ENCODE data around the gene NEK10.
"Not testable (repeated sequence)": the region's sequence is repeated elsewhere in the genome, so short reads cannot be mapped to it uniquely, and the experiment has no call there.

NEK10 gene

GRCh38 chr3:27354588-27355203 is 14.5 kb downstream of the NEK10 start:
- DNase-seq (ENCODE audit: low read depth in 2 of 2, low spot score in 1 of 2): no peak

DNA sequence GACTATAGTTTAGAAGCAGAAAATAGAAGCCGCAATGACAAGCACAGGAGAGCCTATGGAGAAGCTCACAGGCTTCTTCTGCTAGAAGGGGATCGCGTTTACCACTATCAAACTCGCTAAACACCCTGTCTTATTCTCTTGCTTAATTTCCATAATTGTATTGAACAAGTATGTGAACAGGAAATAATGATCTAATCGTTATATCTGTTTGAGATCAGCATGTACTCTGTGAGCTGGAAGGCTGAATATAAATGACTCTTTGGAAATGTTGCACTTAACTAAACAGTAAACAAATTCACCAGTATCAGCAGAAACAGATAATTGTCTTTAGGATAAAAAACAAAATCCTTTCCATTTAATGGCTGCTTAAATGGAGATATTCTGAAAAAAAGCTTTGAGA is 15.0 kb downstream of the NEK10 start:
- DNase-seq (ENCODE audit: low read depth in 2 of 2, low spot score in 1 of 2): no peak

- DNase-seq (ENCODE audit: low read depth in 2 of 2, low spot score in 1 of 2): no peak
These were observed 16.0 kb downstream of the NEK10 start for GRCh38 chr3:27353221-27353620.

- DNase-seq (ENCODE audit: low read depth in 2 of 2, low spot score in 1 of 2): no peak
These were observed 17.1 kb downstream of the NEK10 start for GRCh38 chr3:27352047-27352446.

DNA sequence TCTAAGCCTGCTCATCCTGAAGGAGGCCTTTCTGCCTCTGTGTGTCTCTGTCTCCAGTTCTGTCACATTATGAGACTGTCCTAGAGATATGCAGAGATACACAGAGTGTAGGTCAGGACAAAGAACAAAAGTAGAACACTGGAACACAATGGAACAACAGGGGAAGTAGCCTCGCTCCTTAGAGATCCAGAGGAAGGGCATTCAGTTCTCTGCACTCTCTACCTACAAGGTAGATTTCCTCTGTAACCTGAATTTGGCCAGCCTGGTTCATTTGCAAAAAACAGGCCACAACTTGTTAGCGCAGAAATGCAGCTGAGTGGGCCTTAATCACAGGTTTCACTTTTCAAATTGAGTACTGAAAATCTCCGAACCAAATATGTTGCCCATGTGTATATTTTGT is 19.4 kb downstream of the NEK10 start:
- DNase-seq (ENCODE audit: low read depth in 2 of 2, low spot score in 1 of 2): no peak

DNA sequence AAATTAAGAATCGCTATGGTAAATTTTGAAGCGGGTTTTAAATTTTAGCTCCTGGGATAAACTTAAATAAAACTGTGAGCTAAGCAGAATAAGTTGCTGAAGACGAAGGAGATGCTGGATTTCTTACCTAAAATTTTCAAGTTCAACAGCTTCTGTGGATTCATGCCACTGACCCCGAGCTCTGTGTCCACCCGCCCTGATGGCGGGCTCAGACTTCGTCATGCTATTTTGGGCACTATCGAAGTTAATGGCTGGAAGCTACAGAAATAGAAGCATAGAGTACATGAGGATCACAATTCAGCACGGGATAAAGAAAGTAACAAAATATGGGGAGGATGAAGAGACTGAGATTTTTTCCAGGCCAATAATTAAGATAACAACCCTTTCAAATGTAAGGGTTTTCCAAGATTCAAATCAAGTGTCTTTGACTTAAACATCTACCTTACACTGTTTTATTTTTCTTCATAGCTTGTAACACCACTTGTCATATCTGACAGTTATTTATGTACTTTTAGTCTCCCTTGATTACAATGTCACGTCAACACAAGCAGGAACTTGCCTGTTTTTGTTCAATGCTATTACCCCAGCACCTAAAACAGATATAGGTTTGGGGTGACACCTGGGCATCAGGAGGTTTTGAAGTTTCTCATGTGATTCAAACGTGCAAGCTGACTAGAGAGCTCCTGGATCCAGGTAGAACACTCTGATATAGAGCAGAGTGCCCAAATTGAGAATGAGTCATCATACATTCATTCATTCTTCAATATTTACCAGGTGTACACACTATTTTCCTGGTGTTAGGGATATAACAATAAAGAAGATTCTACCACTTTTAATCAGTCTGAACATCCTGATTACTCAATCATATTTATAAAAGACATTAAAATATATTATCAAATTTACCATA is 23.0 kb downstream of the NEK10 start:
- DNase-seq (ENCODE audit: low read depth in 2 of 2, low spot score in 1 of 2): no peak

DNA sequence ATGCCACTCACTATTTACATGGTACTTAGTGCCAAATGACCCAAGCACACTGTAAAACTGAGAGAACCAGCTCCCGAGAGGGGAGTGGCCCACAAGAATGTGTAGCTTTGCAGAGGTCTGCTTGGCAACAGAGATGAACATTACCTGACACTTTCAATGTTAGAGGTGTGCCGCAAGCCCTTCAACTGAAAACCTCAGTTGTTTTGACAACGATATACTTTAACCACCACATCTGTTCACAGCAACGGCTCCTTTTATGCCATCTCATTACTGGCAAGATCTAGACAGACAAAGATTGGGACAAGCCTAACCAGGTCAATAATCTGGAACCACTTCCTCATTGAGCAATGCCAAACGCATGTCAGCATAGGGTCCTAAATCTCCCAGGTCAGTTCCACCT is 23.7 kb downstream of the NEK10 start:
- DNase-seq (ENCODE audit: low read depth in 2 of 2, low spot score in 1 of 2): no peak

GRCh38 chr3:27345045-27345444 is 24.1 kb downstream of the NEK10 start:
- no peak for DNase-seq (ENCODE audit: low read depth in 2 of 2, low spot score in 1 of 2)

DNA sequence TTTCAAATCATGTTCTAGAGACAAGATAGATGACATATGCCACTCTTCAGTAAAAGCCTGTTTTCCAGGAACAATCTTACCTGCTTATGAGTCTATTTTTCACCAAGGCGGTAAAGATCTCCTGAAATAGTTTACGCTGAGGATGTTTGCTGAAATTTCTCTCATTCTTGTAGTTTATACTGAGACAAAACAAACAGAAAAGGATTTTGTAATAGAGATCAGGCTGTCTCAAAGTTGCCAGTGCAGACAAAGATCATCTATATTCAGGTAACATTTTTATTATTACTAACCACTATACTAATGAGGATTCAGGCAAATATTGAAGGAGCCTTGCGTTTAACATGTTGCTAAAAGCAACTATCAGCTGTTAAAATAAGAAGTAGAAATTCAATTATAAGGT is 25.0 kb downstream of the NEK10 start:
- no peak for DNase-seq (ENCODE audit: low read depth in 2 of 2, low spot score in 1 of 2)

- no peak for DNase-seq (ENCODE audit: low read depth in 2 of 2, low spot score in 1 of 2)
These were observed 26.9 kb downstream of the NEK10 start for GRCh38 chr3:27342267-27342666.

- DNase-seq (ENCODE audit: low read depth in 2 of 2, low spot score in 1 of 2): no peak
These were observed 28.6 kb downstream of the NEK10 start for GRCh38 chr3:27340534-27340933.

- DNase-seq (ENCODE audit: low read depth in 2 of 2, low spot score in 1 of 2): no peak
These were observed 33.6 kb downstream of the NEK10 start for GRCh38 chr3:27335571-27335970.

DNA sequence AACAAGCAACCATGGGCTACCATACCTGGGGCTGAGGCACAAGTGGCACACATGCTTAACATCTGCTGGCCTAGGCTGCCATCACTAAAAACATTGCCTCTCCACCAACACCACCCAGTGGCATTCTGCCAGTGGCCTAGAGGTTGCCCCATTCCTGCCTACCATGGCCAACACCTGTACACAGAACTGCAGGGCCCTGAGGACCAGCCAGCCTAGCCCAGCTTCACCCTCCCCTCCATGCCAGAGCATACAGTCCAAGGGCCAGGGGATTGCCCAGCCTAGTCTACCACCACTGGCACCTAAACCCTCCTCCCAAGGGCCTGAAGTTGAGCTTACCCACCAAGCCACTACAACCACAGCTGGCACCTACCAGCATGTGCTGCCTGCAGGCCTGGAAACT is 35.3 kb downstream of the NEK10 start:
- DNase-seq (ENCODE audit: low read depth in 2 of 2, low spot score in 1 of 2): no peak

DNA sequence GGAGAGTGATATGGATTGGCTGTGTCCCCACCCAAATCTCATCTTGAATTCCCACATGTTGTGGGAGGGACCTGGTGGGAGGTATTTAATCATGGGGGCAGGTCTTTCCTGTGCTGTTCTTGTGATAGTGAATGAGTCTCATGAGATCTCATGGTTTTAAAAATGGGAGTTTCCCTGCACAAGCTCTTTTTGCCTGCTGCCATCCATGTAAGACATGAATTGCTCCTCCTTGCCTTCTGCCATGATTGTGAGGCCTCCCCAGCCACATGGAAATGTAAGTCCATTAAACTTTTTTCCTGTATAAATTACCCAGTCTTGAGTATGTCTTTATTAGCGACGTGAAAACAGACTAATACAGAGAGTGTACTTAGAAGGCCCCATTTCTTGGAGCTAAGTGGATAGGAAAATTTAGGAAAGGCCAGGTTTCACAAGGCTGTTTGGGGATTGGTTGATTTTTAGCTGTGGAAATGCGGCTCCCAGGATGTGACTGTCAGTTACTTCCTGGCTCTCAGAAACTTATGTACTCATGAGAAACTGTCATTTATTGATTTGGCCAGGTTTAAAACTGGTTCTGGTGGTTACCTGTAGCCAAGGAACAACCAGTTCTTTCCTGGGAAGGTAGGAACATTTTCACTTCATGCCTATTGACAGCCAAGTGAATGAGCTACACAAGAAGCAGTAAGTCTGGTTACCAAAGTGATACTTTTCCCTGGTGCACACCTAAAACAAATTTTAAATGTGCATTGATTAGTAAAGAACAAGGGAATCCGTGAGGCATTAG is 40.0 kb downstream of the NEK10 start:
- not testable (repeated sequence) for DNase-seq (ENCODE audit: low read depth in 2 of 2, low spot score in 1 of 2)

- no peak for DNase-seq (ENCODE audit: low read depth in 2 of 2, low spot score in 1 of 2)
These were observed 42.3 kb downstream of the NEK10 start for GRCh38 chr3:27326629-27327545.

DNA sequence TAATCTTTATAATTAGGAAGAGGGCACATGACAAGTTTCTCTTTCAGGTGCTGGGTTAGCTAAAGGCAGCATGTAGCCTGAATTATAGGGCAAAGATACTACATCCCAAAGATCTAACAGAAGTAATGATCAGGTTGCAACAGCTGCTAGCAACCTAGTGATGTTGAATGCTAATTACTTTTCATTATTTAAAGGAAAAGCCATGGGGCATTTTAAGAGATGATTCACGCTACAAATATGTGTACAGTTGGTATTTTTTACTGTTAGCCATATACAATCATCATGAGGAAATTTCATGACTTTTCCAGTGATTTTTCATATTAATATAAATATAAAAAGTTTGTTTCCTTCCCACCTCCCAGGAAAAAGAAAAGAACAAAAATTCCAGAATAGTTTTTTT is 43.0 kb downstream of the NEK10 start:
- DNase-seq (ENCODE audit: low read depth in 2 of 2, low spot score in 1 of 2): no peak

GRCh38 chr3:27325419-27325818 is 43.8 kb downstream of the NEK10 start:
- no peak for DNase-seq (ENCODE audit: low read depth in 2 of 2, low spot score in 1 of 2)

GRCh38 chr3:27324686-27325085 is 44.5 kb downstream of the NEK10 start:
- DNase-seq (ENCODE audit: low read depth in 2 of 2, low spot score in 1 of 2): no peak

DNA sequence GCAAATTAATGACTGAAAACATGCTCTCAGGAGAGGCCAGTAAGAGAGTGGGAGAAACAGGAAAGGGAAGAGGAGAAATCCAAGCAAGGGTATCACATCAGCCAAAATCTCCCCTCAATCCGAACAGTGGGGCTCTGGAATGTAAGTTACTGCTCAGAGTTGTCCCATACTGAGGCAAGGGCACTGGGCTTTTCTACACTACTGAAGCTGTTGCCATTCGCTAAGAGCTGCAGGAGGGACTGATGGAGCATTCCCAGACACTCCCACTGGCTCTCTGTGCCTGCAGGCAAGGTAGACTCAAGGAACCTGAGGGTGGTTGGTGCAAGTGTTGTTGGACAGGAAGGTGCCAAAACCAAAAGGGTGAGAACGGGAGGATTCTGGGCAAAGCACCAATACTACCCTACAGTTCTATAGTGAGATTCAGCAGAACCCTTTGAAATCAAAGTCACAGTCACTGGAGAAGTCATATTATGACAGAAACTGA is 46.1 kb downstream of the NEK10 start:
- DNase-seq (ENCODE audit: low read depth in 2 of 2, low spot score in 1 of 2): no peak

GRCh38 chr3:27322634-27323033 is 46.5 kb downstream of the NEK10 start:
- no peak for DNase-seq (ENCODE audit: low read depth in 2 of 2, low spot score in 1 of 2)
